ENCODE data around the gene MLKL. TPM values are rescaled to one million over a fixed set of nuclear protein-coding genes. Genes with fewer than 3 reads are reported as not detected.

The MLKL gene
- total RNA-seq, 4 donors from 2014 or later, result 6.0 to 12.0 (median 9.9) TPM

GRCh38 chr16:74637742-74638453 is 62.8 kb downstream of the MLKL start:
- DNase-seq, result no peak
- Histone ChIP-seq H3K9me3 (no peaks in the 10 kb centered on the region), H3K36me3 (peaks cover 6 to 27% of the 10 kb centered on the region in 2 donors), H3K27me3 (no peaks in the 10 kb centered on the region), H3K4me3 (replicated peaks in 1 of 3) (no peak overlapping the region), H3K27ac (no peak overlapping the region), H3K4me1 (no peaks in the 10 kb centered on the region)
- intact Hi-C loops (cut with DNase I), result no loop called here
- TF ChIP-seq POLR2A (IDR thresholded peaks at IDR 0.05), result no peak
- no peak for TF ChIP-seq CTCF (IDR thresholded peaks at IDR 0.05)
- 88 to 90% methylated on average over 7 of the region's 7 CpGs for WGBS, 2 donors

- no peak overlapping the region for H3K4me3 ChIP-seq (replicated peaks in 1 of 3)
- H3K27me3 ChIP-seq, result no peaks in the 10 kb centered on the region
- no peak overlapping the region for H3K27ac ChIP-seq
- WGBS, 2 donors, result 79 to 83% methylated on average over 5 of the region's 5 CpGs
- intact Hi-C loops (cut with DNase I), result no loop called here
- H3K9me3 ChIP-seq, result no peaks in the 10 kb centered on the region
- no peaks in the 10 kb centered on the region for H3K4me1 ChIP-seq
- peaks cover 12 to 42% of the 10 kb centered on the region in 2 donors for H3K36me3 ChIP-seq
- DNase-seq, result no peak
- TF ChIP-seq CTCF (IDR thresholded peaks at IDR 0.05) (no peak), POLR2A (IDR thresholded peaks at IDR 0.05) (no peak)
Observed at GRCh38 chr16:74635303-74635702, 65.4 kb downstream of the MLKL start.

- intact Hi-C loops (cut with DNase I), result no loop called here
- Histone ChIP-seq H3K4me3 (replicated peaks in 1 of 3) (no peak overlapping the region), H3K36me3 (peaks cover 12 to 47% of the 10 kb centered on the region in 2 donors), H3K27ac (no peak overlapping the region), H3K27me3 (no peaks in the 10 kb centered on the region), H3K9me3 (no peaks in the 10 kb centered on the region), H3K4me1 (peaks cover 0 to 5% of the 10 kb centered on the region in 2 donors)
- TF ChIP-seq CTCF (IDR thresholded peaks at IDR 0.05) (no peak), POLR2A (IDR thresholded peaks at IDR 0.05) (no peak)
- 88 to 92% methylated on average over 7 of the region's 7 CpGs for WGBS, 2 donors
- DNase-seq, result no peak
Observed at GRCh38 chr16:74633686-74634085, 67.0 kb downstream of the MLKL start.

GRCh38 chr16:74627506-74628220 is 73.0 kb downstream of the MLKL start:
- Histone ChIP-seq H3K9me3 (no peaks in the 10 kb centered on the region), H3K4me1 (peaks cover 3 to 32% of the 10 kb centered on the region in 2 donors), H3K36me3 (peaks cover 31 to 36% of the 10 kb centered on the region in 2 donors), H3K4me3 (replicated peaks in 1 of 3) (no peak overlapping the region), H3K27me3 (no peaks in the 10 kb centered on the region), H3K27ac (no peak overlapping the region)
- 69 to 70% methylated on average over 6 of the region's 6 CpGs for WGBS, 2 donors
- TF ChIP-seq CTCF (IDR thresholded peaks at IDR 0.05) (peak in 1 of 6 experiments; percentile 13), POLR2A (IDR thresholded peaks at IDR 0.05) (no peak)
- intact Hi-C loops (cut with DNase I), result loop anchor here (10.0 kb wide), 1 partner anchor 153 kb away; no protein-coding TSS in a partner anchor
- peak; percentile 63 to 64 for DNase-seq
